Lower lobe of right lung (tissue), 2 donors: ENCODE data around the gene PLEKHH1. TPM values are rescaled to one million over a fixed set of nuclear protein-coding genes. Genes with fewer than 3 reads are reported as not detected.
"Not testable (repeated sequence)": the region's sequence is repeated elsewhere in the genome, so short reads cannot be mapped to it uniquely, and the experiment has no call there.

ENCODE experiments used
- ATAC-seq, 2 donors: fragments of 200-7000 bp; cut with Tn5 transposase; one replicate each; pipeline ENCODE4 v1.9.1; 2020 to 2022; ENCODE audit warnings: mild to moderate bottlenecking in 2 of 2, moderate library complexity in 2 of 2
- DNase-seq: peaks from one replicate; pipeline ENCODE4 v3.0.0-alpha.2; 2020
- H3K27ac ChIP-seq: fragments of 200-600 bp; one replicate; pipeline ENCODE4 v1.8.0; 2022
- H3K27me3 ChIP-seq: fragments of 200-600 bp; one replicate; pipeline ENCODE4 v1.8.0; 2022; ENCODE audit warnings: low read depth
- H3K36me3 ChIP-seq: fragments of 200-600 bp; one replicate; pipeline ENCODE4 v1.8.0; 2022; ENCODE audit warnings: mild to moderate bottlenecking
- H3K4me1 ChIP-seq: fragments of 200-600 bp; one replicate; pipeline ENCODE4 v1.8.0; 2022
- H3K4me3 ChIP-seq: fragments of 200-600 bp; one replicate; pipeline ENCODE4 v1.8.0; 2022; ENCODE audit warnings: mild to moderate bottlenecking
- H3K9me3 ChIP-seq: fragments of 200-600 bp; one replicate; pipeline ENCODE4 v1.8.0; 2022
- intact Hi-C: fragments of 100-400 bp; cut with DNase I; formaldehyde crosslinking; loops from one replicate; pipeline ENCODE4 v1.11.0; 2022
- total RNA-seq: library from RNA; stranded (reverse); fragmentation: NEBNext Ultra II Directional; extraction: Animal tissue kit (Norgen Biotek cat#: 25700); gene quantifications from one replicate; pipeline ENCODE4 v1.2.1, GENCODE V29; 2021
- TF ChIP-seq, protein P1 (sequence below): fragments of 200-600 bp; IDR thresholded peaks from one replicate; pipeline ENCODE4 v1.8.0; 2022; ENCODE audit warnings: antibody characterized with exemption, mild to moderate bottlenecking
- donor health status: DM: no; HTN: yes; CAD: no; lungs with severe emphysema.

The PLEKHH1 gene
- total RNA-seq, 1 donor from 2014 or later: 4.6 TPM

DNA sequence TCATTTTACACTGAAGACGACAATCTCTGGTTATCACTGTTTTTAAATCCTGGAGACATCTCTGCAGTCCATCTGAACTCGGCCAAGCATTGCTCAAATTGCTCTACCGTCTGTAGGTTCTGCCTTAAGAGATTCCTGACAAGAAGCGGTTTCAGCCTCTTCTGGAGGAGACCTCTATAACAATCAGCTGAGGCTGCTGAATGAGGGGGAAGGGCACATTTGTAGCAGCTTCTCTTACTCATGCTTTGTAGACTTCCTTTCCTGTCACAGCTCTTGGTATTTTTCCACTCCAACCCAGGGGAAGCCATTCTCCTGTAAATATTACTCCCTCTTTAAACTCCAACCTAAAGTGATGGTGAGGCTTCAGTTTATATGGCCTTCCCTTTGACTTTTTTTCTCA is 89.6 kb downstream of the PLEKHH1 start:
- no peak for ATAC-seq
- H3K9me3 ChIP-seq: no peaks in the 10 kb centered on the region
- no peak overlapping the region for H3K4me3 ChIP-seq
- H3K27me3 ChIP-seq: no peaks in the 10 kb centered on the region
- H3K27ac ChIP-seq: peak overlapping the region; percentile 32
- no peaks in the 10 kb centered on the region for H3K36me3 ChIP-seq
- DNase-seq: no peak
- TF ChIP-seq, protein P1, sequence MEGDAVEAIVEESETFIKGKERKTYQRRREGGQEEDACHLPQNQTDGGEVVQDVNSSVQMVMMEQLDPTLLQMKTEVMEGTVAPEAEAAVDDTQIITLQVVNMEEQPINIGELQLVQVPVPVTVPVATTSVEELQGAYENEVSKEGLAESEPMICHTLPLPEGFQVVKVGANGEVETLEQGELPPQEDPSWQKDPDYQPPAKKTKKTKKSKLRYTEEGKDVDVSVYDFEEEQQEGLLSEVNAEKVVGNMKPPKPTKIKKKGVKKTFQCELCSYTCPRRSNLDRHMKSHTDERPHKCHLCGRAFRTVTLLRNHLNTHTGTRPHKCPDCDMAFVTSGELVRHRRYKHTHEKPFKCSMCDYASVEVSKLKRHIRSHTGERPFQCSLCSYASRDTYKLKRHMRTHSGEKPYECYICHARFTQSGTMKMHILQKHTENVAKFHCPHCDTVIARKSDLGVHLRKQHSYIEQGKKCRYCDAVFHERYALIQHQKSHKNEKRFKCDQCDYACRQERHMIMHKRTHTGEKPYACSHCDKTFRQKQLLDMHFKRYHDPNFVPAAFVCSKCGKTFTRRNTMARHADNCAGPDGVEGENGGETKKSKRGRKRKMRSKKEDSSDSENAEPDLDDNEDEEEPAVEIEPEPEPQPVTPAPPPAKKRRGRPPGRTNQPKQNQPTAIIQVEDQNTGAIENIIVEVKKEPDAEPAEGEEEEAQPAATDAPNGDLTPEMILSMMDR: no peak
- intact Hi-C loops: no loop called here
- H3K4me1 ChIP-seq: peaks cover 22% of the 10 kb centered on the region

DNA sequence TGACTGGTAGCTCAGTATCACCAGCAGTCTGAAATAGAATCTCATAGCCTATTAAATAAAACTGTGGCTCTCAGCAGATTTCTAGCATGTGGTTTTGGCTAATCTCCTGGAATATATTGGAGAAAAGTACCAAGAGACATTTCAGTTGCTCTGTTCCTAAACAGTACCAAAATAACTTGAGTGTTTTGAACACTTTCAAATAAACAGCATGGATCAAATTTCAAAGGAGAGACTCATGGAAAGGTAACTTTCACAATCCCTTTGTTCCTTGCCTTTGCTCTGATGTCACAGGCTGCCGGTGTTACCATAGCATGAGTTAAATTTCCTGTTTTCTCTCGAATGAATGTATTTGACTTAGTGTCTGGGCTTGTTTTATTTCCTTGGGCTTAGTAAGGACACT is 90.0 kb downstream of the PLEKHH1 start:
- Histone ChIP-seq H3K36me3 (no peaks in the 10 kb centered on the region), H3K4me1 (peaks cover 22% of the 10 kb centered on the region), H3K4me3 (no peak overlapping the region), H3K9me3 (no peaks in the 10 kb centered on the region), H3K27ac (peak overlapping the region; percentile 32), H3K27me3 (no peaks in the 10 kb centered on the region)
- intact Hi-C loops: no loop called here
- DNase-seq (no peak), ATAC-seq (no peak)
- TF ChIP-seq, protein P1: no peak

DNA sequence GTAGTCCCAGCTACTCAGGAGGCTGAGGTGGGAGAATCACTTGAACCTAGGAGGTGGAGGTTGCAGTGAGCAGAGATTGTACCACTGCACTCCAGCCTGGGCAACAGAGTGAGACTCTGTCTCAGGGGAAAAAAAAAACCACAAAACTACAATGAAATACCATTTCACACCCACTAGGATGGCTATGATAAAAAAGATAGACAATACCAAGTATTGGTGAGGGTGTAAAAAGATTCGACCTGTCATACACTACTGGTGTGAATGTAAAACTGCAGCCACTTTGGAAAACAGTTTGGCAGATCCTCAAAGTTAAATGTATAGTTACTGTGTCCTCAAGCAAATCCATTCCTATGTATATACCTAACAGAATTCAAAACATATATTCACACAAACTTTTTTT is 93.0 kb downstream of the PLEKHH1 start:
- peaks cover 10% of the 10 kb centered on the region for H3K4me1 ChIP-seq
- intact Hi-C loops, H3K4me3 ChIP-seq, ATAC-seq, H3K27ac ChIP-seq, H3K9me3 ChIP-seq, DNase-seq, H3K36me3 ChIP-seq, H3K27me3 ChIP-seq: not testable (repeated sequence)

DNA sequence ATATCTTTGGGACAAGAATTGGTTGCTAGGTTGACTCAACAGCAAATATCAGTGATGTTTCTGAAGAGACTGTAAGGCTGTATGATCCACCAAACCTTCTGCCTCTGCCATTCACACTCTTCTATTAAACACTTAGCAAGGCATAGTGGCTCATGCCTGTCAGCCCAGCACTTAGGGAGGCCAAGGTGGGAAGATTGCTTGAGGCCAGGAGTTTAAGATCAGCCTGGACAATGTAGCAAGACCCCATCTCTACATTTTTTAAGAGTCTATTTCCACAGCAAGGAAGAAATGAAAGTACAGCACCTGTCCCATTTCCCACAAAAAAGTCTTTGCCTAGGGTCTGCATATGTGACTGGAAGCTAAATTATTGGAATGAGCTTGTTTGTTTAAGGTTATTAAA is 94.4 kb downstream of the PLEKHH1 start:
- no peaks in the 10 kb centered on the region for H3K9me3 ChIP-seq
- DNase-seq (no peak), ATAC-seq (no peak)
- intact Hi-C loops: no loop called here
- TF ChIP-seq, protein P1: no peak
- H3K4me1 ChIP-seq: peaks cover 6% of the 10 kb centered on the region
- H3K27ac ChIP-seq: no peak overlapping the region
- no peaks in the 10 kb centered on the region for H3K36me3 ChIP-seq
- no peak overlapping the region for H3K4me3 ChIP-seq
- H3K27me3 ChIP-seq: no peaks in the 10 kb centered on the region

DNA sequence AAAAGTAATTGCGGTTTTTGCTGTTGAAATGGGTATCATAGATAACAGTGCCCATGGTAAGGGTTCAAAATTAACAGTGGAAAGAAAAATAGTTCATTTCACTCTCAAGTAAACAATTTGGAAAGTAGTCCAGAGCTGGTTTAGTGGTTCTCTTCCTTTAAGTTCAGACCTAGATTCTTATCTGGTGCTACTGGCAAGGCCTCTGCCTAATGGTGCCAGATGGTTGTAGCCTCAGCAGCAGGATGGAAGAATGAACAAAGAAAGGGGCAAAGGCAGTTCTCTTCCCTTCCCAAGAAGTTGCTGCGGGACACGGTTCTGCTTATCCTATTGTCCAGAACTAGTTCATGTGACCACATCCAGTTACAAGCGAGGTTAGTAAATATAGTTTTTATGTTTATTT is 97.1 kb downstream of the PLEKHH1 start:
- TF ChIP-seq, protein P1: no peak
- Histone ChIP-seq H3K36me3 (no peaks in the 10 kb centered on the region), H3K4me1 (no peaks in the 10 kb centered on the region), H3K9me3 (no peaks in the 10 kb centered on the region), H3K4me3 (no peak overlapping the region), H3K27me3 (no peaks in the 10 kb centered on the region), H3K27ac (no peak overlapping the region)
- intact Hi-C loops: no loop called here
- no peak for DNase-seq
- no peak for ATAC-seq

DNA sequence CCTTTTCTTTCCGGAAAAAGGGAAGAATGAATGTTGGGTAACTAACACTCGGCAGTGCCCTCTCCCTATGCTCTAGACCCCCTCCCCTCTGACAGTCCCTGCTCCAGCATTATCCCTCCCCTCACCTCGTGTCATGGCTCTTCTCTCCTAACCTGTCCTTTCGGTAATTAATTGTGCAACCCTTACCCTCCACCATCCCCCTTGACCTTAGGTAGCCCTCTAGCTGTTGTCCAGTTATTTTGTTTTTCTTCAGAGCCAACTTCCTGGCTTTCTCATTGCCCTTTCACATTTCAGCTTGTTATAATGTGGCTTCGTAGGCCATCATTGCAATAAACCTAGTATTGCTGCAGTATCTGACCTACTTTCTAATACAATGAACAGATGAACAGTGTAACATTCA is 97.8 kb downstream of the PLEKHH1 start:
- ATAC-seq (no peak), DNase-seq (no peak)
- no peaks in the 10 kb centered on the region for H3K9me3 ChIP-seq
- no peaks in the 10 kb centered on the region for H3K27me3 ChIP-seq
- intact Hi-C loops: no loop called here
- H3K4me3 ChIP-seq: no peak overlapping the region
- no peaks in the 10 kb centered on the region for H3K36me3 ChIP-seq
- TF ChIP-seq, protein P1: no peak
- H3K4me1 ChIP-seq: no peaks in the 10 kb centered on the region
- no peak overlapping the region for H3K27ac ChIP-seq
